ENCODE data around the gene CDC42EP1. TPM values are rescaled to one million over a fixed set of nuclear protein-coding genes. Genes with fewer than 3 reads are reported as not detected.

CDC42EP1 gene
- total RNA-seq, 1 experiment from 2014 or later: 43.9 TPM

GRCh38 chr22:37561212-37562048 lies 1.1 kb downstream of the CDC42EP1 start:
- peaks cover 13% of the 10 kb centered on the region for H4K20me1 ChIP-seq (ENCODE audit: low read length)
- H3K9ac ChIP-seq (ENCODE audit: low read length): peak overlapping the region; percentile 89
- peak overlapping the region; percentile 99 for H3K4me2 ChIP-seq (ENCODE audit: low read length)
- intact Hi-C loops (cut with micrococcal nuclease): no loop called here
- CTCF ChIA-PET: interaction anchor here (0.6 to 1.4 kb wide), 5 partner anchors 12 to 129 kb away, joined by 3 to 5 read pairs (median 5); no protein-coding TSS in a partner anchor
- no peaks in the 10 kb centered on the region for H3K9me3 ChIP-seq (ENCODE audit: low read length)
- ATAC-seq (peak; percentile 23), DNase-seq (peak; percentile 84)
- H2AFZ ChIP-seq (ENCODE audit: low read length): peak overlapping the region; percentile 32
- peaks cover 4% of the 10 kb centered on the region; the same call in 1 of the 2 replicates for H3K36me3 ChIP-seq (ENCODE audit: low read depth, low read length)
- peaks cover 59% of the 10 kb centered on the region for H3K79me2 ChIP-seq (ENCODE audit: low read length)
- H3K4me3 ChIP-seq (ENCODE audit: low read length): peak overlapping the region; percentile 87
- peaks cover 40% of the 10 kb centered on the region for H3K4me1 ChIP-seq (ENCODE audit: insufficient read depth, low read length)
- H3K27me3 ChIP-seq (ENCODE audit: low read length): no peaks in the 10 kb centered on the region
- TF ChIP-seq EZH2 (IDR thresholded peaks at IDR 0.05; ENCODE audit: low read length, unreplicated experiment): no peak
- TF ChIP-seq, protein P1, sequence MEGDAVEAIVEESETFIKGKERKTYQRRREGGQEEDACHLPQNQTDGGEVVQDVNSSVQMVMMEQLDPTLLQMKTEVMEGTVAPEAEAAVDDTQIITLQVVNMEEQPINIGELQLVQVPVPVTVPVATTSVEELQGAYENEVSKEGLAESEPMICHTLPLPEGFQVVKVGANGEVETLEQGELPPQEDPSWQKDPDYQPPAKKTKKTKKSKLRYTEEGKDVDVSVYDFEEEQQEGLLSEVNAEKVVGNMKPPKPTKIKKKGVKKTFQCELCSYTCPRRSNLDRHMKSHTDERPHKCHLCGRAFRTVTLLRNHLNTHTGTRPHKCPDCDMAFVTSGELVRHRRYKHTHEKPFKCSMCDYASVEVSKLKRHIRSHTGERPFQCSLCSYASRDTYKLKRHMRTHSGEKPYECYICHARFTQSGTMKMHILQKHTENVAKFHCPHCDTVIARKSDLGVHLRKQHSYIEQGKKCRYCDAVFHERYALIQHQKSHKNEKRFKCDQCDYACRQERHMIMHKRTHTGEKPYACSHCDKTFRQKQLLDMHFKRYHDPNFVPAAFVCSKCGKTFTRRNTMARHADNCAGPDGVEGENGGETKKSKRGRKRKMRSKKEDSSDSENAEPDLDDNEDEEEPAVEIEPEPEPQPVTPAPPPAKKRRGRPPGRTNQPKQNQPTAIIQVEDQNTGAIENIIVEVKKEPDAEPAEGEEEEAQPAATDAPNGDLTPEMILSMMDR (conservative IDR thresholded peaks at IDR 0.05; ENCODE audit: low read depth, low read length): peak; percentile 74
- BruUV-seq (replicated peaks): no TSS peak
- H3F3A ChIP-seq (ENCODE audit: low read length, unreplicated experiment): peaks cover 5% of the 10 kb centered on the region
- no peaks in the 10 kb centered on the region for H3K9me2 ChIP-seq (replicated peaks; ENCODE audit: low read length)
- H3K27ac ChIP-seq (ENCODE audit: low read length): peak overlapping the region; percentile 75
- POLR2A ChIA-PET (ENCODE audit: unreplicated experiment): interaction anchor here (0.5 to 0.6 kb wide), 3 partner anchors 47 to 1144 kb away, joined by 3 to 39 read pairs (median 3); partner anchors contain the start of gene GTPBP1

DNA sequence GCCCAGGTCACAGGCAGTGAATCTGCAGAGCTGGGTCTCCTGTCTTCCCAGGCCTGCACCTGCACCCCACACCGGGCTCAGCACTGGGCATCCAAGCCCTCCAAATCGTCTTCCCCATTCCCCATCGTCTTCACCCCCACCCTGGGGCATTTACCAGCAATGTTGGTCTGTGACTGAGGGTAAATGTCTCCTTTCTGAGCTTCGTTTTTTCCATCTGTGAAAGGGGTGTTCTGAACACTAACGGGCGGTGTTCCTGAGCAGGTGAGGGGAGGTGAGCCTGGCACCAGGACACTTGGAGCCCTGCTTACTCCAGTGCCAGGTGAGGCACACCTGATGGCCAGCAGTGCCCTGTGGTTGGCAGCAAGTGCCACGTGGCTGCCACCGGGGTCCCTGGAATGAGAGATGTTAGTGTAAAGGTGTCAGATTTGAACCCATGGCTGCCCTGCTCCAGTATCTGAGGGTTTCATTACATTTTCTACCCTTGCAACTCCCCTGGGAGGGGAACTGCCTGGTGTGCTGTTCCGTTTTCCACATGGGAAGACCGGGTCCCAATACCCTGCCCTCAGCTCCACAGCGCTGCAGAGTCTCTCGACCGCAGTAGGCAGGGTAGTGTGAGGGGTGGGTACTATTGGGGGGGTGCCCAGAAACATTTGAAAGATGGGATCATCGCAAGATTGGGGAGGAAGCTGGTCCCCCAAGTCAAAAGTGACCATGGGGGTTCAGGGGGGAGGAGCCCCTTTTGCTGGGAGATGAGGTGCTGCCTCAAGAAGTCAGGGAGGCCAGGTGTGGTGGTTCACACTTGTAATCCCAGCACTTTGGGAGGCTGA lies 2.0 kb downstream of the CDC42EP1 start:
- H3K4me3 ChIP-seq (ENCODE audit: low read length): peak overlapping the region; percentile 87
- H3K27me3 ChIP-seq (ENCODE audit: low read length): no peaks in the 10 kb centered on the region
- DNase-seq (no peak), ATAC-seq (no peak)
- POLR2A ChIA-PET (ENCODE audit: unreplicated experiment): interaction anchor here (0.5 to 0.6 kb wide), 2 partner anchors 46 to 1143 kb away, joined by 3 to 39 read pairs; partner anchors contain the start of gene GTPBP1
- H3K4me1 ChIP-seq (ENCODE audit: insufficient read depth, low read length): peaks cover 48% of the 10 kb centered on the region
- no peaks in the 10 kb centered on the region for H3K9me2 ChIP-seq (replicated peaks; ENCODE audit: low read length)
- no peaks in the 10 kb centered on the region for H3K9me3 ChIP-seq (ENCODE audit: low read length)
- H3K27ac ChIP-seq (ENCODE audit: low read length): peak overlapping the region; percentile 75
- peaks cover 5% of the 10 kb centered on the region for H3F3A ChIP-seq (ENCODE audit: low read length, unreplicated experiment)
- peaks cover 63% of the 10 kb centered on the region for H3K79me2 ChIP-seq (ENCODE audit: low read length)
- H4K20me1 ChIP-seq (ENCODE audit: low read length): peaks cover 17% of the 10 kb centered on the region
- H3K4me2 ChIP-seq (ENCODE audit: low read length): peak overlapping the region; percentile 99
- CTCF ChIA-PET: interaction anchor here (0.6 to 1.4 kb wide), 4 partner anchors 13 to 130 kb away, joined by 3 to 5 read pairs (median 5); no protein-coding TSS in a partner anchor
- H3K9ac ChIP-seq (ENCODE audit: low read length): peak overlapping the region; percentile 89
- no TSS peak for BruUV-seq (replicated peaks)
- no peak overlapping the region for H2AFZ ChIP-seq (ENCODE audit: low read length)
- H3K36me3 ChIP-seq (ENCODE audit: low read depth, low read length): peaks cover 8% of the 10 kb centered on the region
- TF ChIP-seq, protein P1 (conservative IDR thresholded peaks at IDR 0.05; ENCODE audit: low read depth, low read length): no peak
- TF ChIP-seq EZH2 (IDR thresholded peaks at IDR 0.05; ENCODE audit: low read length, unreplicated experiment) (no peak), EZH2phosphoT487 (IDR thresholded peaks at IDR 0.05; ENCODE audit: borderline replicate concordance, low read length) (no peak)
- intact Hi-C loops (cut with micrococcal nuclease): no loop called here
